Occipital lobe (tissue), 3 donors: ENCODE results near the gene HSFY2. TPM values are rescaled to one million over a fixed set of nuclear protein-coding genes. Genes with fewer than 3 reads are reported as not detected.
"Not testable (repeated sequence)": the region's sequence is repeated elsewhere in the genome, so short reads cannot be mapped to it uniquely, and the experiment has no call there.

Experiments used
- DNase-seq: peaks from one replicate; lab custom pipeline; 2025; lab: John Stamatoyannopoulos, UW
- small RNA-seq: library from RNA; depleted of rRNA; stranded (forward); fragments of <200 nt; gene quantifications from one replicate; pipeline ENCODE3, GENCODE V24; 2014
- total RNA-seq: library from RNA; depleted of rRNA; stranded (reverse); fragments of >200 nt; gene quantifications from one replicate; pipeline ENCODE4 v1.2.3, GENCODE V29; 2014

HSFY2 gene
- not detected for total RNA-seq

GRCh38 chrY:18773635-18774034 lies at the start of gene HSFY2:
Gene HSFY2, minus strand, starts transcription at chrY:18773735. Its CDS starts 117 bp downstream, at chrY:18773618.
- DNase-seq: not testable (repeated sequence)

GRCh38 chrY:18815751-18816150 lies 42.2 kb upstream of the HSFY2 start:
- DNase-seq: not testable (repeated sequence)

GRCh38 chrY:18788757-18789406 lies 15.3 kb upstream of the HSFY2 start:
- DNase-seq: not testable (repeated sequence)

GRCh38 chrY:18754077-18754476 lies 19.5 kb downstream of the HSFY2 start:
- DNase-seq: not testable (repeated sequence)

- not testable (repeated sequence) for DNase-seq
Observed at GRCh38 chrY:18753133-18753815, 20.3 kb downstream of the HSFY2 start.

- not testable (repeated sequence) for DNase-seq
Observed at GRCh38 chrY:18723714-18724113, 49.8 kb downstream of the HSFY2 start.

Small RNA genes within 50 kb of the gene (small RNA-seq; reads per million reads assigned to genes)
- not detected for gene GPM6BP2

Other genes starting within 250 kb of the HSFY2 start
- not detected for gene HSFY1, start 227.0 kb downstream of the HSFY2 start, total RNA-seq